GM18907 (cell line): ENCODE results near the gene KLK11.

Source experiments
- ATAC-seq: cut with Tn5 transposase; IDR thresholded peaks from one replicate; pipeline ENCODE4 v1.9.1; 2021; ENCODE audit warnings: mild to moderate bottlenecking, moderate library complexity; ENCODE audit not compliant: unreplicated experiment

Gene KLK11, protein sequence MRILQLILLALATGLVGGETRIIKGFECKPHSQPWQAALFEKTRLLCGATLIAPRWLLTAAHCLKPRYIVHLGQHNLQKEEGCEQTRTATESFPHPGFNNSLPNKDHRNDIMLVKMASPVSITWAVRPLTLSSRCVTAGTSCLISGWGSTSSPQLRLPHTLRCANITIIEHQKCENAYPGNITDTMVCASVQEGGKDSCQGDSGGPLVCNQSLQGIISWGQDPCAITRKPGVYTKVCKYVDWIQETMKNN

DNA sequence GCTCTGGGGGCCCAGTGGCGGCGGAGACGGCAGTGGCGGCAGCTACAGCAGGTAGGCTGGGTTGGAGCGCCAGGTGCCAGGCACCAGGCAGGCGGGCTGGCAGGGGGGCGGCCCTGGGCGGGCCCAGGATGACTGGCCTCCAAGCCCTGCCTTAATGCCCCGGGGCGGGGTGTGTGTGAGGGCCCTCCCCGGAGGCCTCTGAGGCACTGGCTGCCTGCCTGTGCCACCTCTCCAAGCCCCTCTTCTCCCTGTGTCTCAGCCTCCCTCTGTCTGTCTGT, at the start of gene KLK11:
Gene KLK11 (minus strand): TSS at position 63 of the 278 bp plus-strand sequence. CDS start 985 bp downstream, outside the sequence.
- no peak for ATAC-seq

DNA sequence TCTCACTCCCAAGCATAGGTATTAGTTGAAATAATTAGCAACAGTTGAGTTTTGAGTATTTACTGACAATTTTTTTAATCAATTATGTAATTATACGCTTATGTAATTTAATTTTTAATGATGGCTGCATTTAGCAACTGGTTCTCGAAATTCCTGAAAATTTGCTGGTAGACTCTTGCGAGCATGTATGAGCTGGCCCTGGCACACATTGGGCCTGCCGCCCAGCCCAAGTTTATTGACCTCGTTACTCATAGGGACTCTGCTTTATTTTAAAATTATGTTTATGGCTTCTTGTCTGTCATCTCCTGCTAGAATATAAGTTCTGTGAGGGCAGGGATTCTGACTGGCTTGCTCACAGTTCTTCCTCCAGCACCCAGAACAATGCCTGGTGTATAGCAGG, 49.6 kb upstream of the KLK11 start:
- ATAC-seq = no peak

- ATAC-seq = no peak
These were observed 44.6 kb upstream of the KLK11 start for GRCh38 chr19:51071095-51071405.

- no peak for ATAC-seq
These were observed 44.1 kb upstream of the KLK11 start for GRCh38 chr19:51070334-51071094.

DNA sequence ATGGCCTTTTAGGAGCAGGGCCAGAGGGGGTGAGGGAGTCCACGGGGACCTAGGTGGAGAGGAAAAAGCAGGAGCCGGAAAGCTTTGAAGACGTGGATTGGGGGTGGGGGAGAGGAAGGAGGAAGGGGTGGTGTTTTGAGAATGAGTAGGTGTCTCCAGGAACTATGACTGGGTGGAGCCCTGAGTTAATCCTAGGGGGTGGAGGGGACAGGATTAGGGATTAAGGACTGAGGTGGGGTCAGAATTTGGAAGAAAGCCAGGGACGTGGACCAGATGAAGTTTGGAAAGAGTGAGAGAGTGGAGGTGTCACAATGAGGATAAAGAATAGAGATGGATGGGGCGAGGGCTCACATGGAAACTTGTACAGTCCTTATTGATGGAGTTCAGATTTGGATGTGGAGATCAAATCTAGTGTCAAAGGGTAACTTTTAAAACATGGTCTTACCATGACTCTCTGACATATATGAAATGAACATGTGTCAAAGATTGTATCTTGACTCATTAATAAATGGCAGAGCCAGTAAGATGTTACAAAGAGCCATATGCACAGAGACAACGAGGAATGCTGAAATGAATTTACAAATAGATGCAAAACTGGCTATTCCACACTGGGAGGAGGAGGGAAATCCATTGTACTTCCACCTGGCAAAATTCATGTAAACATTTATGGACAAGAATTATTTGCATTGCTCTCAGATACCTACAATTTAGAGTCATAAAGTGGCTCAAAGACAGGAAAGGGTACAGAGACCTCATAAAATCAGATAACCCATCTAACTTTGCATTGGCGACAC, 40.2 kb upstream of the KLK11 start:
- no peak for ATAC-seq

GRCh38 chr19:51065221-51065960, 39.0 kb upstream of the KLK11 start:
- no peak for ATAC-seq

GRCh38 chr19:51064534-51065220, 38.3 kb upstream of the KLK11 start, which contains the start of gene KLK13:
KLK13 (minus strand) TSS chr19:51065092; CDS start chr19:51065067, 25 bp downstream.
- ATAC-seq = no peak

- no peak for ATAC-seq
These were observed 37.2 kb upstream of the KLK11 start for GRCh38 chr19:51063664-51064063.

DNA sequence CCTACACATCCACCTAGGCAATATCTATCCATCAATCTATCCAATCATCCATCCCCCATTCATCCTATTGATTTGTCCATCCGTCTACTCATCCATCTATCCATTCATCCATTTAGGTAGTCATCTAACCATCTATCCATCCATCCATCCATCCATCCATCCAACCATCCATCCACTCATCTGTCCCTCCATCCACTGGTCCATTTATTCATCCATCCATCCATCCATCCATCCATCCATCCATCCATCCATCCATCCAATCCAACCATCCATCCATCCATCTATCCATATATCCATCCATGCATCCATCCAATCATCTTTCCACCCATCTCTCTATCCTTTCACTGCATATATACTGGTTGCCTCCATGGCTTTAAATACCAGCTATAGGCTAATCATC, 34.6 kb upstream of the KLK11 start:
- ATAC-seq = no peak

DNA sequence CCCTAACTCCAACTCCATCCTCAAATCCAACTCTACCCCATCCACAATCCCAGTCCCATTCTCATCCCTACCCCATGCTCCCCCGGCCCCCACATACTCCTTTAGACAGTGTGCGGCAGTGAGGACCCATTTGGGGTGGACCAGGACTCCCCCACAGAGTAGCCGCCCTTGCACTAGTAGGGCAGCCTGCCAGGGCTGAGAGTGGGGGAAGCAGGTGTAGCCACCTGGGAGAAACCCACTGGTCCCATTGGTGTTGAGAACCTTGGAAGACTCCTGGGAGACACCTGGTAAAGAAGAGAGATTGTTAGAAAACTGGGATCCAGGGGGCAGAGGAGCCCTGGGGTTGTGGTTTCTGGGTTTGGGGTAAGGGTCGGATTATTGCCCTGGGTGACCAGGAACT, 33.9 kb upstream of the KLK11 start:
- no peak for ATAC-seq

DNA sequence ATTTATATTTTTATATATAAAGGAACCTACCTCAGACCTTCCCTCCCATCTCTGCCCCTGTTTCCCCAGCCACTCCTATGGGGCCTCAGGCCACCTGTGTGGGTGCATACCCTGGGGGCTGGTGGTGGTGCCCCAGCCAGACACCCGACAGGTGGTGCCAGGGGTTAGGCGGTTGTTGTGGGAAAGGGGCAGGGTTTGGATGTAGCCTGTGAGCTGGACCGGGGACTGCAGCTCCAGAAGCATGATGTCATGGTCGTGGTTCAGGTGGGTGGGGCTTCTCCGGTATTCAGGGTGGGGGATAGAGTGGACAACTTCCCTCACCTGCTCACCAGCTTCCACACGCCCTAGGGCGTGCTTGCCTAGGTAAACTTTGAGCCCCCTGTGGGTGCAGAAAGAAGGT, 33.3 kb upstream of the KLK11 start:
- no peak for ATAC-seq

DNA sequence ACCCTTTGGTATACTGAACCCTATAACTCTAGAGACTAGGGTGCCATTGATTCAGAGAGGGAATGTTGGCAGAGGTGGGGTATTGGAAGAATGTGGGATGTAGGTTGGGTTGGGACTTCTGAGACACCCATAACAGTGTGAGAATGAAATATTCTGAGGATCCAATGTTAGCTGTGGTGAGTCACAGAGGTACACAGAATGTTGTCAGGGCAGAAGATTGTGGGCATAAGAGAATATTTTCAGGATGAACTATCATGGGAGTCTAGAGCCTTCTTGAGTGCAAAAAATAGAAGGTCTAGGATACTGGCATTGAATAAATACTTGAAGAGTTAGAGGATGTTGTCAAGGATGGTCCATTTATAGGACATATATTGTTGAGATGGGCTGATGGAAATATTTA, 29.4 kb upstream of the KLK11 start:
- ATAC-seq = no peak

GRCh38 chr19:51047031-51047335, 20.6 kb upstream of the KLK11 start:
- ATAC-seq = no peak

GRCh38 chr19:51044327-51044726, 17.9 kb upstream of the KLK11 start:
- ATAC-seq = no peak

DNA sequence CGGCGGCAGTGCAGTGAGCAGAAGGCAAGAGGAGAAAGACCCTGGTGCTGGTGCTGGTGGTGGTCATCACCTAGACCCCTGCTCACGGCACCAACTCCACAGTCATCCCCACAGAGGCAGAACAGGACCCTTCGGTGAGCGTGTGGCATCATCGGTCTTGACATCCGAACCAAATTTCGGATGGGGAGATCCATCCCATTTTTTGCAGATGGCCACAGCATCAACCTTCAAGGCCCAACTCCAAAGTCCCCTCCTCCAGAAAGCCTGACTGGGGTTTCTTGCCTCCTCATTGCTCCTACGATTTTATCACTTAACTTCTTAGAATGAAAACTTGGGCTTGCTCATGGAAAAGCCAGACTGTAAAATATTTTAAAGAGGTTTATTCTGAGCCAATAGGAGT, 17.1 kb upstream of the KLK11 start:
- no peak for ATAC-seq

DNA sequence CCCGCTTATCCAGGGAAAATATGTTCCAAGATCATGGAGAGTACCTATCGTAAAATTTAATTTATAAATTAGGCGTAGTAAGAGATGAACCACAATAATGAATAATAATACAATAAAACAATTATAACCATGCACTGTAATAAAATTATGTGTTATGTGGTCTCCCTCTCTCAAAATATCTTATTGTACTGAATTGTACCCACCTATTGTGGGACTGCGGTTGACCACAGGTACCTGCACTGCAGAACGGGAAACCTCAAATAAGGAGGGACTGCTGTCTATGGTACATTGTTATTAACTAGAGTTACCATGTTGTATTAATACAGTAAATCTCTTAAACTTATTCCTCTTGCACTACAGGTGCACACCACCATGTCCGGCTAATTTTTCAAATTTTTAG, 13.7 kb upstream of the KLK11 start:
- no peak for ATAC-seq

DNA sequence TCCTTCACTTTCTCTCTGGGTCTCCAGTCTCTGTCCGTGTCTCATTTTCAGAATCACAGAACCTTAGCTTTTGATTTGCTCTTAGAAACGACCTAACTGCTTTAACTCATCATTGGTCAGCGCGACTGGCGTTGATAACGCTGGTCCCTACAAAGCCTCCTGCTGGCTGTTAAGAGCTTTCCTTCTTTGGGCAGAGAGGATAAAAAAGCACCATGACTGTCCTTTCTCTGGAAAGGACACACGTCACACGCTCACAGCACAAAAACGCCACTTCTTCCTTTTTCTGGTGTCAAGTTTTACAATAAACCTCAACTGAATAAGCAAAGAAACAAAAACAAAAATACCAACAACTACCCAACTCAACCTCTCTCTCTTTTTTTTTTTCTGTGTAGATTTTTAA, 10.1 kb upstream of the KLK11 start:
- no peak for ATAC-seq

GRCh38 chr19:51034704-51035103, 8.3 kb upstream of the KLK11 start, which contains the start of gene KLK12:
KLK12 (minus strand) TSS chr19:51035002; CDS start chr19:51034621, 381 bp downstream.
- no peak for ATAC-seq

- no peak for ATAC-seq
These were observed 5.4 kb upstream of the KLK11 start for GRCh38 chr19:51031880-51032225.

- no peak for ATAC-seq
These were observed 4.9 kb upstream of the KLK11 start for GRCh38 chr19:51031220-51031879.
